Stimulated activated CD8-positive, alpha-beta memory T cell treated with anti-CD3 and anti-CD28 coated beads, Interleukin-4, amount 100 ng/mL, for 4 hours (primary cell): Measurements from ENCODE around the gene AP2A1.

Experiments used
- DNase-seq, 2 donors: peaks; one replicate each; pipeline ENCODE4 v3.0.0-alpha.2; 2020; ENCODE audit warnings: low read depth in 2 of 2, low spot score in 1 of 2

AP2A1 gene

GRCh38 chr19:49854378-49855263 is 87.8 kb downstream of the AP2A1 start:
- DNase-seq: no peak

DNA sequence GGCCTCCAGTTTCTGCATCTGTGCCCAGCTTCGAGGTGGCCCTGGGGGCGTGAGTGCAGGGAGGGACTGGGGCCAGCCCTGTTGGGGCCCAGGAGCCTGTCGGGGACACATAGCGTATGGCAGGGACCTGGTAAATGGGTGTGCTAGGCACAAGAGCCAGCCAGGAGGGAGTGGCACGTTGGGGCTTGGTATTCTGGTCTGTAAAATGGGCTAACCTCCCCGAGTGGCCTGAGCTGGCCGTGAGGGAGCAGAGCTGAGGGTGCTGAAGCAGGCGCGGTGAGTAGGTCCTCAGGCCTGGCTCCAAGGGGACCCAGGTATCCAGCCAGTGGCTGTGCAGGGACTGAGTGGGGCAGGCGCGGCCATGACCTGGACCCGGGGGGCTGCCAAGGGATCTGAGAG is 88.5 kb downstream of the AP2A1 start:
- no peak for DNase-seq

DNA sequence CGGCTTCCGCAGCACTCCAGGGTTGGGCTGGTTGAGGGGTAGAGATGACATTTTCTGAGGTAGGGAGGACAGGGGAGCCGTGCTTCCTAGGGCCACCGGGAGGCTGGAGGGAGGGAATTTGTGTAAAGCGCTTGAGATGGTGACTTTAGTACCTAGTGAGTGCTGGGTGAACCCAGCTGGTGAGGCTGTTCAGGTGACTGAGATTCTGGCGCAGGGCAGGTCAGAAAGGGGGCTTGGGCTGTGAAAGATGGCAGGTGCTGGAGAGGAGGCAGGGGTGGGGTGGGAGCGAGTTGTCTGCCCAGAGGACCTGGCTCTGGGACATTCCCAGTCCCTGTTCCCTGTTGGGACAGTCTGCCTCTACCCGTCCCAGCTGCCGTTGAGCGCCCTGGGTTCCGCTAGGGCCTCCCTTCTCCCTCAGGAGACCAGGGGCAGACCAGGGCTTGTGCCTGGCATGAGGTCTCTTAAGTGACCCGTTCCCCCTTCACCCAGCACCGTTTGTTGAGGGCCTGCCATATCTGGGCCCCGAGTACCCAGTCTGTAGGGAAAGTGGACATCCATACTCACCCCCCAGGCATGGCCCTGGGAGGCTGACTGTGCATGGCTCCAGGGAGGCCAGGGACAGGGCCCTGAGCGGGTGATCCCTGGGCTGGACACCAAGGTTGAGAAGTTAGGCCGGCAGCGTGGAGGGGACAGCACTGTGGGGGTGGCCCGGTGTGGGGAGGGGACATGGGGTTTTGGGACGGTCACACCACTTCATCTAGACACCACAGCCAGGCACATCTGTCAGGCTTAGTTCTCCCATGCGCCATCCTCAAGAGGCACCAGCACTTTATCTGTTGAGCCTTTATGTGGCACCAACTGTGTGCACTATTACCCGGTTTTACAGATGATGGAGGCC is 89.1 kb downstream of the AP2A1 start:
- DNase-seq: no peak

- no peak for DNase-seq
These were observed 89.8 kb downstream of the AP2A1 start for GRCh38 chr19:49856574-49857021.
